Tibial nerve (tissue), 4 donors: ENCODE results near the gene GFM2.

ENCODE experiments used
- CTCF ChIP-seq, 5 experiments: fragments of 200-600 bp in 3 of 5; fragments of 450-650 bp in 2 of 5; sonication (generic) in 3 of 5; IDR thresholded peaks; one replicate each; pipeline ENCODE4 v1.5.1; 2016 to 2019; ENCODE audit warnings: antibody characterized with exemption in 5 of 5, mild to moderate bottlenecking in 3 of 5, moderate library complexity in 2 of 5
- EP300 ChIP-seq, 2 donors: sonication (generic); formaldehyde crosslinking; IDR thresholded peaks; one replicate each; pipeline ENCODE4 v1.6.1; 2017; ENCODE audit warnings: antibody characterized with exemption in 2 of 2, mild to moderate bottlenecking in 1 of 2
- POLR2A ChIP-seq, 2 donors: fragments of 450-650 bp; IDR thresholded peaks; one replicate each; pipeline ENCODE4 v1.6.1; 2017; ENCODE audit warnings: antibody characterized with exemption in 2 of 2, mild to moderate bottlenecking in 2 of 2, moderate library complexity in 2 of 2

DNA sequence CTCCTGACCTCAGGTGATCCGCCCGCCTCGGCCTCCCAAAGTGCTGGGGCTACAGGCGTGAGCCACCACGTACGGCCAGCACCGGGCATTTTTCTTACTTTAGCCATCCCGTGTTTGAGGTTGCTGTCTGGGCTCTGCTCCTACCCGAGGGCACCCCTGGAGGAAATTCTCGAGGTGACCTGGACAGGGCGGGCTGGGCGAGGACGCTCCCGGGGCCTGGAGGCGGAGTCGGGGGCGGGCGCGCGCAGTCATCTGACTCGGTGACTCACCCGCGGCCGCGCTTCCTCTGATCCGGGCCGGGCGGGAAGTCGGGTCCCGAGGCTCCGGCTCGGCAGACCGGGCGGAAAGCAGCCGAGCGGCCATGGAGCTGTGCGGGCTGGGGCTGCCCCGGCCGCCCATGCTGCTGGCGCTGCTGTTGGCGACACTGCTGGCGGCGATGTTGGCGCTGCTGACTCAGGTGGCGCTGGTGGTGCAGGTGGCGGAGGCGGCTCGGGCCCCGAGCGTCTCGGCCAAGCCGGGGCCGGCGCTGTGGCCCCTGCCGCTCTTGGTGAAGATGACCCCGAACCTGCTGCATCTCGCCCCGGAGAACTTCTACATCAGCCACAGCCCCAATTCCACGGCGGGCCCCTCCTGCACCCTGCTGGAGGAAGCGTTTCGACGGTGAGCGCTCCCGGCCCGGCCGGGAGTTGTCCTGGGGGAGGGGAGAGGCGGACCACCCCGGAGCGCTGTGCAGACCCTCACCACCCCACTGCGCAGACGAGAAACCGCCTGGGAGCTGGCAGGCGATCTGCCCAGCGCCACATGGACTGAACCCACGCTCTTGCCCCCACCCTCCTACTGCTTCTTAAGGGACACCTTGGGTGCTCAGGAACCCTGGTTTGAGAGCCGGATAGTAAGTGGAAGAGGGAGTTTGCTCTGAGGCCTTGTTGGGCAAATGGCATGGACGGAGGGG, 81.7 kb downstream of the GFM2 start, which contains the start of gene HEXB:
- TF ChIP-seq CTCF (IDR thresholded peaks at IDR 0.05): no peak
- peak; percentile 80 to 86 for TF ChIP-seq POLR2A (IDR thresholded peaks at IDR 0.05)
- TF ChIP-seq EP300 (IDR thresholded peaks at IDR 0.05): peak in 1 of 2 donors; percentile 90
